Prostate gland (tissue), 2 donors: Measurements from ENCODE around the gene SLIT3.

ENCODE experiments used
- CTCF ChIP-seq, 4 experiments: fragments of 200-600 bp in 2 of 4; fragments of 450-650 bp in 2 of 4; sonication (generic) in 2 of 4; IDR thresholded peaks; 1 replicate in 3 of 4; 2 replicates in 1 of 4; pipeline ENCODE4 v1.5.1; 2016 to 2019; ENCODE audit warnings: antibody characterized with exemption in 4 of 4, mild to moderate bottlenecking in 2 of 4, moderate library complexity in 2 of 4
- POLR2A ChIP-seq: fragments of 450-650 bp; IDR thresholded peaks from one replicate; pipeline ENCODE4 v1.6.1; 2016; ENCODE audit warnings: antibody characterized with exemption, mild to moderate bottlenecking
- POLR2AphosphoS5 ChIP-seq: sonication (generic); formaldehyde crosslinking; IDR thresholded peaks from one replicate; pipeline ENCODE4 v1.6.1; 2017; ENCODE audit warnings: antibody characterized with exemption

GRCh38 chr5:168991311-168991710, 309.6 kb downstream of the SLIT3 start:
- TF ChIP-seq CTCF (IDR thresholded peaks at IDR 0.05) (no peak), POLR2A (no peak), POLR2AphosphoS5 (no peak)
